ENCODE data around the gene CNTN6. TPM values are rescaled to one million over a fixed set of nuclear protein-coding genes. Genes with fewer than 3 reads are reported as not detected.

Gene CNTN6
- polyA plus RNA-seq, 1 donor from 2014 or later = not detected

- Mint-ChIP-seq H3K4me1 (no peaks in the 10 kb centered on the region), H3K36me3 (no peaks in the 10 kb centered on the region), H3K27ac (no peak overlapping the region), H3K4me3 (no peak overlapping the region), H3K9me3 (no peaks in the 10 kb centered on the region), H3K27me3 (no peaks in the 10 kb centered on the region)
Observed at GRCh38 chr3:1207904-1208303, 115.1 kb downstream of the CNTN6 start.

- H3K4me1 Mint-ChIP-seq = no peaks in the 10 kb centered on the region
- peaks cover 2% of the 10 kb centered on the region for H3K27me3 Mint-ChIP-seq
- H3K4me3 Mint-ChIP-seq = no peak overlapping the region
- no peak overlapping the region for H3K27ac Mint-ChIP-seq
- H3K9me3 Mint-ChIP-seq = peaks cover 0 to 2% (median 1%) of the 10 kb centered on the region in 3 donors
- no peaks in the 10 kb centered on the region for H3K36me3 Mint-ChIP-seq
Observed at GRCh38 chr3:1214933-1215332, 122.1 kb downstream of the CNTN6 start.

GRCh38 chr3:1216856-1217255 is 124.0 kb downstream of the CNTN6 start:
- no peak overlapping the region for H3K27ac Mint-ChIP-seq
- no peaks in the 10 kb centered on the region for H3K4me1 Mint-ChIP-seq
- peaks cover 0 to 2% (median 1%) of the 10 kb centered on the region in 3 donors for H3K9me3 Mint-ChIP-seq
- no peaks in the 10 kb centered on the region for H3K36me3 Mint-ChIP-seq
- no peak overlapping the region for H3K4me3 Mint-ChIP-seq
- peaks cover 2% of the 10 kb centered on the region for H3K27me3 Mint-ChIP-seq

- no peaks in the 10 kb centered on the region for H3K36me3 Mint-ChIP-seq
- H3K27ac Mint-ChIP-seq = no peak overlapping the region
- H3K9me3 Mint-ChIP-seq = no peaks in the 10 kb centered on the region
- H3K4me1 Mint-ChIP-seq = peaks cover 0 to 1% (median 0%) of the 10 kb centered on the region in 3 donors
- H3K27me3 Mint-ChIP-seq = no peaks in the 10 kb centered on the region
- no peak overlapping the region for H3K4me3 Mint-ChIP-seq
Observed at GRCh38 chr3:1227111-1227510, 134.3 kb downstream of the CNTN6 start.

GRCh38 chr3:1228289-1228688 is 135.5 kb downstream of the CNTN6 start:
- Mint-ChIP-seq H3K4me3 (no peak overlapping the region), H3K27ac (no peak overlapping the region), H3K4me1 (peaks cover 0 to 1% (median 0%) of the 10 kb centered on the region in 3 donors), H3K36me3 (no peaks in the 10 kb centered on the region), H3K27me3 (no peaks in the 10 kb centered on the region), H3K9me3 (no peaks in the 10 kb centered on the region)

- Mint-ChIP-seq H3K9me3 (no peaks in the 10 kb centered on the region), H3K4me3 (no peak overlapping the region), H3K27ac (no peak overlapping the region), H3K27me3 (no peaks in the 10 kb centered on the region), H3K4me1 (no peaks in the 10 kb centered on the region), H3K36me3 (no peaks in the 10 kb centered on the region)
Observed at GRCh38 chr3:1230920-1231319, 138.1 kb downstream of the CNTN6 start.

GRCh38 chr3:1232276-1232675 is 139.5 kb downstream of the CNTN6 start:
- Mint-ChIP-seq H3K27me3 (no peaks in the 10 kb centered on the region), H3K4me3 (no peak overlapping the region), H3K27ac (no peak overlapping the region), H3K4me1 (no peaks in the 10 kb centered on the region), H3K36me3 (no peaks in the 10 kb centered on the region), H3K9me3 (peaks cover 0 to 1% (median 0%) of the 10 kb centered on the region in 3 donors)

- no peak overlapping the region for H3K4me3 Mint-ChIP-seq
- H3K27ac Mint-ChIP-seq = peak overlapping the region in 1 of 3 donors; percentile 75
- no peaks in the 10 kb centered on the region for H3K4me1 Mint-ChIP-seq
- no peaks in the 10 kb centered on the region for H3K36me3 Mint-ChIP-seq
- H3K9me3 Mint-ChIP-seq = peaks cover 0 to 1% (median 0%) of the 10 kb centered on the region in 3 donors
- no peaks in the 10 kb centered on the region for H3K27me3 Mint-ChIP-seq
Observed at GRCh38 chr3:1235526-1236120, 142.8 kb downstream of the CNTN6 start.

GRCh38 chr3:1251282-1252060 is 158.6 kb downstream of the CNTN6 start:
- Mint-ChIP-seq H3K27me3 (no peaks in the 10 kb centered on the region), H3K4me3 (no peak overlapping the region), H3K4me1 (peaks cover 0 to 1% (median 0%) of the 10 kb centered on the region in 3 donors), H3K9me3 (no peaks in the 10 kb centered on the region), H3K36me3 (no peaks in the 10 kb centered on the region), H3K27ac (no peak overlapping the region)

- no peak overlapping the region for H3K27ac Mint-ChIP-seq
- no peak overlapping the region for H3K4me3 Mint-ChIP-seq
- no peaks in the 10 kb centered on the region for H3K9me3 Mint-ChIP-seq
- H3K27me3 Mint-ChIP-seq = no peaks in the 10 kb centered on the region
- H3K36me3 Mint-ChIP-seq = no peaks in the 10 kb centered on the region
- H3K4me1 Mint-ChIP-seq = peaks cover 0 to 1% (median 0%) of the 10 kb centered on the region in 3 donors
Observed at GRCh38 chr3:1252061-1252430, 159.2 kb downstream of the CNTN6 start.

GRCh38 chr3:1262246-1262645 is 169.4 kb downstream of the CNTN6 start:
- Mint-ChIP-seq H3K27ac (no peak overlapping the region), H3K4me1 (no peaks in the 10 kb centered on the region), H3K27me3 (no peaks in the 10 kb centered on the region), H3K9me3 (no peaks in the 10 kb centered on the region), H3K36me3 (no peaks in the 10 kb centered on the region), H3K4me3 (no peak overlapping the region)

GRCh38 chr3:1263121-1263520 is 170.3 kb downstream of the CNTN6 start:
- no peaks in the 10 kb centered on the region for H3K9me3 Mint-ChIP-seq

GRCh38 chr3:1269808-1270207 is 177.0 kb downstream of the CNTN6 start:
- H3K4me1 Mint-ChIP-seq = no peaks in the 10 kb centered on the region
- H3K4me3 Mint-ChIP-seq = no peak overlapping the region
- no peaks in the 10 kb centered on the region for H3K36me3 Mint-ChIP-seq
- H3K9me3 Mint-ChIP-seq = peaks cover 0 to 4% (median 2%) of the 10 kb centered on the region in 3 donors
- no peaks in the 10 kb centered on the region for H3K27me3 Mint-ChIP-seq
- H3K27ac Mint-ChIP-seq = no peak overlapping the region

More at GRCh38 chr3:1263121-1263520, 170.3 kb downstream of the CNTN6 start:
- Mint-ChIP-seq H3K36me3 (no peaks in the 10 kb centered on the region), H3K27me3 (no peaks in the 10 kb centered on the region), H3K4me3 (no peak overlapping the region), H3K4me1 (no peaks in the 10 kb centered on the region), H3K27ac (no peak overlapping the region)

- peaks cover 0 to 4% (median 2%) of the 10 kb centered on the region in 3 donors for H3K9me3 Mint-ChIP-seq
Observed at GRCh38 chr3:1272546-1273265, 179.9 kb downstream of the CNTN6 start.

GRCh38 chr3:1275495-1275894 is 182.7 kb downstream of the CNTN6 start:
- H3K36me3 Mint-ChIP-seq = peaks cover 2% of the 10 kb centered on the region
- no peak overlapping the region for H3K27ac Mint-ChIP-seq
- no peak overlapping the region for H3K4me3 Mint-ChIP-seq
- H3K4me1 Mint-ChIP-seq = no peaks in the 10 kb centered on the region
- H3K9me3 Mint-ChIP-seq = peaks cover 0 to 4% (median 2%) of the 10 kb centered on the region in 3 donors
- H3K27me3 Mint-ChIP-seq = no peaks in the 10 kb centered on the region

More at GRCh38 chr3:1272546-1273265, 179.9 kb downstream of the CNTN6 start:
- Mint-ChIP-seq H3K36me3 (no peaks in the 10 kb centered on the region), H3K4me3 (no peak overlapping the region), H3K4me1 (no peaks in the 10 kb centered on the region), H3K27me3 (no peaks in the 10 kb centered on the region), H3K27ac (no peak overlapping the region)
